Keratinocyte (primary cell): ENCODE data around the gene PRDX6. TPM values are rescaled to one million over a fixed set of nuclear protein-coding genes. Genes with fewer than 3 reads are reported as not detected.

Experiments used
- DNase-seq: peaks from one replicate; pipeline ENCODE4 v3.0.0-alpha.2; 2011; ENCODE audit warnings: low read depth, missing footprints, low spot score
- FAIRE-seq: peaks from 2 replicates; lab custom pipeline; 2011; peaks lifted over from hg19 to GRCh38; lab: Jason Lieb, UNC
- H2AFZ ChIP-seq: 2 replicates; pipeline ENCODE4 v1.6.0; 2012; ENCODE audit warnings: low read length, control low read depth, inconsistent platforms; ENCODE audit not compliant: control insufficient read depth
- H3K27ac ChIP-seq: 2 replicates; pipeline ENCODE4 v1.5.1; 2011; ENCODE audit warnings: low read length; ENCODE audit not compliant: control insufficient read depth, insufficient read depth
- H3K27me3 ChIP-seq: 3 replicates; pipeline ENCODE4 v1.6.0; 2011; ENCODE audit warnings: low read length; ENCODE audit not compliant: control insufficient read depth, insufficient read depth; ENCODE audit errors: extremely low read depth
- H3K36me3 ChIP-seq, 2 experiments: 2 replicates in 1 of 2; 3 replicates in 1 of 2; pipeline ENCODE4 v1.5.1; 2011; ENCODE audit warnings: low read length in 2 of 2, mild to moderate bottlenecking in 1 of 2; ENCODE audit not compliant: control insufficient read depth in 2 of 2, insufficient read depth in 2 of 2; ENCODE audit errors: extremely low read depth in 1 of 2
- H3K4me1 ChIP-seq: 3 replicates; pipeline ENCODE4 v1.5.1; 2011; ENCODE audit warnings: low read length; ENCODE audit not compliant: control insufficient read depth, insufficient read depth; ENCODE audit errors: extremely low read depth
- H3K4me2 ChIP-seq: 3 replicates; pipeline ENCODE4 v1.6.0; 2011; ENCODE audit warnings: low read depth, low read length; ENCODE audit not compliant: control insufficient read depth, insufficient read depth; ENCODE audit errors: extremely low read depth
- H3K4me3 ChIP-seq, 3 experiments: fragments of 200-600 bp in 1 of 3; sonication (generic) in 1 of 3; 2 replicates in 2 of 3; 3 replicates in 1 of 3; pipeline ENCODE4 v1.5.1; 2011 to 2016; ENCODE audit warnings: low read length in 3 of 3, mild to moderate bottlenecking in 3 of 3, control low read depth in 2 of 3, inconsistent platforms in 1 of 3, low read depth in 1 of 3, mixed read lengths in 1 of 3, mixed run types in 1 of 3, moderate library complexity in 1 of 3; ENCODE audit not compliant: control insufficient read depth in 2 of 3, insufficient read depth in 2 of 3; ENCODE audit errors: extremely low read depth in 1 of 3
- H3K79me2 ChIP-seq: 2 replicates; pipeline ENCODE4 v1.6.0; 2012; ENCODE audit warnings: low read length; ENCODE audit not compliant: control insufficient read depth, insufficient read depth
- H3K9ac ChIP-seq: 3 replicates; pipeline ENCODE4 v1.6.0; 2011; ENCODE audit warnings: low read length; ENCODE audit not compliant: control insufficient read depth, insufficient read depth; ENCODE audit errors: extremely low read depth
- H3K9me1 ChIP-seq: 3 replicates; pipeline ENCODE4 v1.6.0; 2011; ENCODE audit warnings: low read length; ENCODE audit not compliant: control insufficient read depth, insufficient read depth; ENCODE audit errors: extremely low read depth
- H3K9me3 ChIP-seq: 2 replicates; pipeline ENCODE4 v1.5.1; 2012; ENCODE audit warnings: low read depth, low read length; ENCODE audit not compliant: control insufficient read depth
- H4K20me1 ChIP-seq: 3 replicates; pipeline ENCODE4 v1.6.0; 2011; ENCODE audit warnings: low read length; ENCODE audit not compliant: control insufficient read depth, insufficient read depth; ENCODE audit errors: extremely low read depth
- CTCF ChIP-seq, 3 experiments: IDR thresholded peaks in 1 of 3; conservative IDR thresholded peaks in 1 of 3; optimal IDR thresholded peaks in 1 of 3; 2 replicates in 2 of 3; 3 replicates in 1 of 3; pipeline versions ENCODE3 to v1.5.1; 2011; ENCODE audit warnings: low read length in 3 of 3, mild to moderate bottlenecking in 3 of 3, moderate library complexity in 2 of 3, control low read depth in 1 of 3, inconsistent platforms in 1 of 3; ENCODE audit not compliant: insufficient read depth in 2 of 3; ENCODE audit errors: extremely low read depth in 1 of 3
- EZH2 ChIP-seq: IDR thresholded peaks from one replicate; pipeline ENCODE4 v1.6.1; 2012; ENCODE audit warnings: inconsistent platforms, mild to moderate bottlenecking, low read length, moderate library complexity
- dilution Hi-C: fragments of 300-500 bp; cut with MboI; formaldehyde crosslinking; loops from one replicate; pipeline ENCODE4 v1.7.0; 2020; ENCODE audit warnings: low sequenced_read_pairs; ENCODE audit not compliant: extremely low pct_ligation_motif_present
- polyA plus RNA-seq, 5 experiments: library from polyadenylated mRNA; depleted of rRNA in 3 of 5; stranded (reverse) in 3 of 5; stranded (forward) in 1 of 5; unstranded in 1 of 5; fragments of >200 nt; gene quantifications; 1 replicate in 1 of 5; 2 replicates in 3 of 5; 3 replicates in 1 of 5; pipeline versions ENCODE4 v1.2.1 to v1.2.3, GENCODE V29; 2011 to 2012; ENCODE audit warnings: missing spikeins in 2 of 5, low read depth in 1 of 5, low replicate concordance in 1 of 5

Gene PRDX6
- polyA plus RNA-seq, 1 donor (not counting 4 experiments of a cell fraction or from before 2014, with no cell fraction given), result 248 TPM

GRCh38 chr1:173496757-173497320 is 19.7 kb downstream of the PRDX6 start:
- Histone ChIP-seq H3K79me2 (no peaks in the 10 kb centered on the region), H3K9me1 (no peaks in the 10 kb centered on the region), H3K4me1 (no peaks in the 10 kb centered on the region), H3K27ac (no peak overlapping the region), H3K36me3 (no peaks in the 10 kb centered on the region), H4K20me1 (no peaks in the 10 kb centered on the region), H2AFZ (no peak overlapping the region), H3K9me3 (peaks cover 3% of the 10 kb centered on the region), H3K4me3 (no peak overlapping the region), H3K4me2 (no peak overlapping the region), H3K27me3 (no peaks in the 10 kb centered on the region), H3K9ac (no peak overlapping the region)
- FAIRE-seq (no peak), DNase-seq (no peak)
- TF ChIP-seq CTCF (optimal IDR thresholded peaks at IDR 0.05 in 1 of 3, IDR thresholded peaks at IDR 0.05 in 1 of 3, conservative IDR thresholded peaks at IDR 0.05 in 1 of 3; ENCODE audit: extremely low read depth in 1 of 3, insufficient read depth in 2 of 3, low read length in 3 of 3), result no peak
- no peak for TF ChIP-seq EZH2
- dilution Hi-C loops, result no loop called here

- Histone ChIP-seq H3K27ac (no peak overlapping the region), H3K4me2 (no peak overlapping the region), H3K4me3 (no peak overlapping the region), H3K79me2 (no peaks in the 10 kb centered on the region), H2AFZ (no peak overlapping the region), H3K9me1 (no peaks in the 10 kb centered on the region), H3K4me1 (no peaks in the 10 kb centered on the region), H3K27me3 (no peaks in the 10 kb centered on the region), H4K20me1 (no peaks in the 10 kb centered on the region), H3K9me3 (peaks cover 3% of the 10 kb centered on the region), H3K36me3 (no peaks in the 10 kb centered on the region), H3K9ac (no peak overlapping the region)
- dilution Hi-C loops, result no loop called here
- FAIRE-seq (no peak), DNase-seq (no peak)
- TF ChIP-seq CTCF (optimal IDR thresholded peaks at IDR 0.05 in 1 of 3, IDR thresholded peaks at IDR 0.05 in 1 of 3, conservative IDR thresholded peaks at IDR 0.05 in 1 of 3; ENCODE audit: extremely low read depth in 1 of 3, insufficient read depth in 2 of 3, low read length in 3 of 3) (no peak), EZH2 (no peak)
These were observed 22.6 kb downstream of the PRDX6 start for GRCh38 chr1:173499729-173500128.
